HepG2 (cell line): ENCODE measurements around the gene IGLL1. TPM values are rescaled to one million over a fixed set of nuclear protein-coding genes. Genes with fewer than 3 reads are reported as not detected.

Experiments
- ATAC-seq: fragments of 200-7000 bp; cut with Tn5 transposase; 3 replicates; pipeline ENCODE4 v1.9.1; 2020; ENCODE audit warnings: mild to moderate bottlenecking, moderate library complexity
- BruUV-seq: library from RNA; stranded (reverse); fragments of 400-500 nt; replicated peaks from 2 replicates; lab custom pipeline; 2021; lab: Mats Ljungman, UMichigan
- CTCF ChIA-PET: fragments of 300-600 bp; formaldehyde crosslinking; extraction: SDS; loops from one replicate; lab custom pipeline; 2021; ENCODE audit warnings: low total read pairs, inconsistent platforms, low intra/inter-chr PET ratio; lab: Yijun Ruan, JAX
- POLR2A ChIA-PET: fragments of 350-600 bp; sonication (Branson Sonifier 250); formaldehyde crosslinking; loops from one replicate; lab custom pipeline; 2020; ENCODE audit warnings: antibody characterized with exemption, inconsistent platforms; lab: Yijun Ruan, JAX
- DNase-seq: peaks from one replicate; pipeline ENCODE4 v3.0.0-alpha.2; 2015; ENCODE audit warnings: low spot score
- FAIRE-seq: peaks from 3 replicates; lab custom pipeline; 2011; peaks lifted over from hg19 to GRCh38; lab: Jason Lieb, UNC
- H2AFZ ChIP-seq: one replicate; pipeline ENCODE4 v1.6.1; 2011; ENCODE audit warnings: low read length, inconsistent platforms
- H3K27ac ChIP-seq: fragments of 300-600 bp; 3 replicates; pipeline ENCODE4 v1.8.0; 2011; ENCODE audit warnings: mixed run types, mild to moderate bottlenecking, mixed read lengths, low read length, inconsistent platforms; ENCODE audit not compliant: insufficient read depth; ENCODE audit errors: extremely low read length
- H3K27me3 ChIP-seq, 2 experiments: fragments of 200-600 bp in 1 of 2; 2 replicates in 1 of 2; 3 replicates in 1 of 2; pipeline versions ENCODE4 v1.6.0 to v1.8.0; 2011; ENCODE audit warnings: low read length in 2 of 2, mild to moderate bottlenecking in 2 of 2, moderate library complexity in 2 of 2, inconsistent platforms in 1 of 2; ENCODE audit not compliant: insufficient read depth in 2 of 2, control insufficient read depth in 1 of 2
- H3K36me3 ChIP-seq, 2 experiments: fragments of 200-600 bp in 1 of 2; replicated peaks in 1 of 2; 2 replicates in 1 of 2; 3 replicates in 1 of 2; pipeline versions ENCODE4 v1.5.1 to v1.8.0; 2011; ENCODE audit warnings: low read length in 2 of 2, inconsistent platforms in 1 of 2; ENCODE audit not compliant: insufficient read depth in 2 of 2, control insufficient read depth in 1 of 2
- H3K4me1 ChIP-seq: 2 replicates; pipeline ENCODE4 v1.5.1; 2012; ENCODE audit warnings: low read length, inconsistent platforms; ENCODE audit not compliant: insufficient read depth
- H3K4me2 ChIP-seq: 2 replicates; pipeline ENCODE4 v1.6.0; 2011; ENCODE audit warnings: low read depth, low read length, inconsistent platforms
- H3K4me3 ChIP-seq, 3 experiments: fragments of 200-600 bp in 1 of 3; sonication (generic), shearing (Covaris generic) in 1 of 3; replicated peaks in 1 of 3; 2 replicates each; pipeline ENCODE4 v1.5.1; 2011 to 2016; ENCODE audit warnings: low read length in 3 of 3, inconsistent platforms in 2 of 3, low read depth in 2 of 3, mild to moderate bottlenecking in 2 of 3, control low read depth in 1 of 3, mixed read lengths in 1 of 3; ENCODE audit not compliant: insufficient read depth in 1 of 3
- H3K79me2 ChIP-seq: one replicate; pipeline ENCODE4 v1.6.1; 2011; ENCODE audit warnings: low read length, inconsistent platforms; ENCODE audit not compliant: insufficient read depth
- H3K9ac ChIP-seq: 2 replicates; pipeline ENCODE4 v1.6.0; 2011; ENCODE audit warnings: mild to moderate bottlenecking, low read depth, low read length, inconsistent platforms; ENCODE audit not compliant: insufficient read depth
- H3K9me3 ChIP-seq: 2 replicates; pipeline ENCODE4 v1.5.1; 2012; ENCODE audit warnings: mild to moderate bottlenecking, low read length
- H4K20me1 ChIP-seq: 2 replicates; pipeline ENCODE4 v1.6.0; 2011; ENCODE audit warnings: inconsistent platforms, mild to moderate bottlenecking, low read length, moderate library complexity; ENCODE audit not compliant: insufficient read depth
- GTF3A ChIP-seq: sonication (generic); formaldehyde crosslinking; conservative IDR thresholded peaks from 2 replicates; pipeline ENCODE4 v1.4.0; 2020; ENCODE audit warnings: mild to moderate bottlenecking, missing genetic modification reagents
- HNRNPH1 ChIP-seq: fragments of 200-400 bp; formaldehyde crosslinking; optimal IDR thresholded peaks from 2 replicates; pipeline ENCODE3; 2017; ENCODE audit warnings: mild to moderate bottlenecking, low read depth, low read length
- JUNB ChIP-seq: sonication (generic); formaldehyde crosslinking; IDR thresholded peaks from 2 replicates; pipeline ENCODE4 v1.8.0; 2022; ENCODE audit warnings: missing genetic modification reagents, mild to moderate bottlenecking, borderline replicate concordance
- POLR2AphosphoS5 ChIP-seq: IDR thresholded peaks from 2 replicates; pipeline ENCODE4 v1.6.1; 2012; ENCODE audit warnings: low read depth, low read length
- REL ChIP-seq: sonication (generic); formaldehyde crosslinking; conservative IDR thresholded peaks from 2 replicates; pipeline ENCODE4 v1.8.0; 2022; ENCODE audit warnings: mild to moderate bottlenecking, missing genetic modification reagents, moderate library complexity
- RFX3 ChIP-seq: IDR thresholded peaks from 2 replicates; pipeline ENCODE4 v1.6.1; 2016; ENCODE audit warnings: missing biosample characterization, missing genetic modification reagents
- RFXANK ChIP-seq: IDR thresholded peaks from 2 replicates; pipeline ENCODE4 v1.6.1; 2016
- STAT5B ChIP-seq: sonication (generic); formaldehyde crosslinking; IDR thresholded peaks from 2 replicates; pipeline ENCODE4 v1.4.0; 2020; ENCODE audit warnings: missing genetic modification reagents
- TCF12 ChIP-seq, 2 experiments: fragments of 450-650 bp in 1 of 2; sonication (generic) in 1 of 2; formaldehyde crosslinking in 1 of 2; IDR thresholded peaks; 2 replicates each; pipeline versions ENCODE4 v1.6.1 to v1.8.0; 2017 to 2022; ENCODE audit warnings: antibody characterized with exemption in 1 of 2, mild to moderate bottlenecking in 1 of 2, missing genetic modification reagents in 1 of 2, moderate library complexity in 1 of 2
- XRCC5 ChIP-seq: fragments of 200-400 bp; formaldehyde crosslinking; optimal IDR thresholded peaks from 2 replicates; pipeline ENCODE3; 2017; ENCODE audit warnings: mild to moderate bottlenecking, low read length
- ZNF263 ChIP-seq: sonication (generic); formaldehyde crosslinking; IDR thresholded peaks from 2 replicates; pipeline ENCODE4 v1.4.0; 2020; ENCODE audit warnings: missing genetic modification reagents
- ZNF841 ChIP-seq: sonication (generic); formaldehyde crosslinking; IDR thresholded peaks from 2 replicates; pipeline ENCODE4 v1.8.1; 2023; ENCODE audit warnings: missing genetic modification reagents, borderline replicate concordance
- WGBS: methylation state at CpG from one replicate; pipeline ENCODE4 v1.1.6; 2017; ENCODE audit warnings: low lambda C conversion rate; 5-methylcytosine and 5-hydroxymethylcytosine counted together
- in situ Hi-C: cut with HindIII; loops from 2 replicates; pipeline ENCODE4 v1.10.0; 2017; ENCODE audit warnings: low pct_unique_long_range_greater_than_20kb; ENCODE audit not compliant: extremely low pct_ligation_motif_present
- intact Hi-C: fragments of 100-400 bp; cut with micrococcal nuclease; formaldehyde crosslinking; loops from one replicate; pipeline ENCODE4 v1.10.0; 2022; ENCODE audit not compliant: unreplicated experiment
- polyA plus RNA-seq, 8 experiments: library from polyadenylated mRNA; depleted of rRNA in 3 of 8; stranded (reverse) in 7 of 8; unstranded in 1 of 8; fragments of >200 nt; fragmentation: Illumina TruSeq in 4 of 8; extraction: Trizol in 4 of 8; gene quantifications; 2 replicates each; pipeline versions ENCODE4 v1.2.1 to v1.2.3, GENCODE V29; 2011 to 2016; ENCODE audit warnings: low read depth in 4 of 8, missing spikeins in 1 of 8, mixed read lengths in 1 of 8; ENCODE audit not compliant: insufficient read depth in 1 of 8
- total RNA-seq, 5 experiments: library from RNA; depleted of rRNA; stranded (reverse); fragments of >200 nt; fragmentation: Illumina TruSeq; extraction: Trizol; gene quantifications; 2 replicates each; pipeline ENCODE4 v1.2.3, GENCODE V29; 2016; ENCODE audit warnings: low read depth in 1 of 5
- TF ChIP-seq, protein P1 (sequence below): sonication (generic); formaldehyde crosslinking; IDR thresholded peaks from 2 replicates; pipeline ENCODE4 v1.5.0; 2020; ENCODE audit warnings: mild to moderate bottlenecking, missing genetic modification reagents
- TF ChIP-seq, protein P2 (sequence below): IDR thresholded peaks from 2 replicates; pipeline ENCODE4 v1.6.1; 2018; ENCODE audit warnings: missing genetic modification reagents
- TF ChIP-seq, protein P3 (sequence below): IDR thresholded peaks from 2 replicates; pipeline ENCODE4 v1.6.1; 2016; ENCODE audit warnings: low read depth, borderline replicate concordance

The IGLL1 gene
- total and polyA plus RNA-seq, 2 of the 13 experiments (the other 11 are each of a cell fraction or from before 2014, with no cell fraction given) = not detected

DNA sequence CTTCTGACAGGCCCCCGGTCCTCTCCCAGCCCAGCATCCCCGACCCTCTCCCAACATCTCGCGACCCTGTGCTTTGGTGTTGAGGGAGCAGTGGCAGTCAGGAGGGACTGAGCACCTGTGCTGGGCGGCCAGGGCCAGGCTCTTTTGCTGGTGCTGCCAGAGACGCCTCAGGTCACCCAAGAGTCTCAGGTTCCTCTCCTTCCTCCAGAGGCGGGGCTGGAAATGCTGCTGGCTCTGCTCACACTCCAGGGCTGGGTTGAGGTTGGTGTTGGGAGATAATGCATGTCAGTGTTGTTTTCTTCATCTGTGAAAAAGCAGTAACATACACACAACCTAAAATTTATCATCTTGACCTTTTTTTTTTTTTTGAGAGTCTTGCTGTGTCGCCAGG lies 1.2 kb upstream of the IGLL1 start (continued):
- no peak for TF ChIP-seq XRCC5
- TF ChIP-seq, protein P1, sequence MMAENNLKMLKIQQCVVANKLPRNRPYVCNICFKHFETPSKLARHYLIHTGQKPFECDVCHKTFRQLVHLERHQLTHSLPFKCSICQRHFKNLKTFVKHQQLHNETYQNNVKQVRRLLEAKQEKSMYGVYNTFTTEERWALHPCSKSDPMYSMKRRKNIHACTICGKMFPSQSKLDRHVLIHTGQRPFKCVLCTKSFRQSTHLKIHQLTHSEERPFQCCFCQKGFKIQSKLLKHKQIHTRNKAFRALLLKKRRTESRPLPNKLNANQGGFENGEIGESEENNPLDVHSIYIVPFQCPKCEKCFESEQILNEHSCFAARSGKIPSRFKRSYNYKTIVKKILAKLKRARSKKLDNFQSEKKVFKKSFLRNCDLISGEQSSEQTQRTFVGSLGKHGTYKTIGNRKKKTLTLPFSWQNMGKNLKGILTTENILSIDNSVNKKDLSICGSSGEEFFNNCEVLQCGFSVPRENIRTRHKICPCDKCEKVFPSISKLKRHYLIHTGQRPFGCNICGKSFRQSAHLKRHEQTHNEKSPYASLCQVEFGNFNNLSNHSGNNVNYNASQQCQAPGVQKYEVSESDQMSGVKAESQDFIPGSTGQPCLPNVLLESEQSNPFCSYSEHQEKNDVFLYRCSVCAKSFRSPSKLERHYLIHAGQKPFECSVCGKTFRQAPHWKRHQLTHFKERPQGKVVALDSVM (CRISPR knock-in tag) = no peak
- no peak for TF ChIP-seq HNRNPH1
- TF ChIP-seq, protein P2, sequence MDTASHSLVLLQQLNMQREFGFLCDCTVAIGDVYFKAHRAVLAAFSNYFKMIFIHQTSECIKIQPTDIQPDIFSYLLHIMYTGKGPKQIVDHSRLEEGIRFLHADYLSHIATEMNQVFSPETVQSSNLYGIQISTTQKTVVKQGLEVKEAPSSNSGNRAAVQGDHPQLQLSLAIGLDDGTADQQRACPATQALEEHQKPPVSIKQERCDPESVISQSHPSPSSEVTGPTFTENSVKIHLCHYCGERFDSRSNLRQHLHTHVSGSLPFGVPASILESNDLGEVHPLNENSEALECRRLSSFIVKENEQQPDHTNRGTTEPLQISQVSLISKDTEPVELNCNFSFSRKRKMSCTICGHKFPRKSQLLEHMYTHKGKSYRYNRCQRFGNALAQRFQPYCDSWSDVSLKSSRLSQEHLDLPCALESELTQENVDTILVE = no peak
- no peak for TF ChIP-seq RFX3
- no peak for TF ChIP-seq REL (CRISPR knock-in tag)

DNA sequence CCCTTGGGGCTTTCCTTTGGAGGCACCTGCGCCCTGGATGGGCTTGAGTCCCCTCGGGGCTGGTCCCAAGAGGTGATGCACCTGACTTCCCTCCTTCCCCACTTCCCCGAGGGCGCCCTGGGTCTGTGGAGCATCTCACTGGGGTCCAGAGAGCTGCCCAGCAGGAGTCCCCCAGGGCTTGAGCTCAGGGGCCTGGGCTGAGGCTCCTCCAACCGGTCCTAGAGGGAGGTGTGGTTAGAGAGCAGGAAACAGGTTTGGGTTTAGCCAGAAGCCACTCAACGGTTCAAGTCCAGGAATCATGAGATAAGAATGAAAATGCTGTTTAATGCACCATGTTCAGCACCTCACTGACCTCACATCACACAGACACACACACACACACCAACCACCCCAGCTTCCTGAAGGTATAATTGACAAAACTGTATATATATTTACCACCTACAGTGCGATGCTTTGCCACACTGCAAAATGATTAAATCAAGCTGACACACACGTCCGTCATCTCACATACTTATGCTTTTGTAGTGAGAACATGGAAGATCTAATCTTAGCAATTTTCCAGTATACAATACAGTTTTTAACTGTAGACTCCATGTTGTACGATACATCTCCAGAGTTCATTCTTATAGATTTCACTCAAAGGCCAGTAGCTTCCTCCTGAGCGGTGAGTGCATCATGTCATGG lies 628 bp upstream of the IGLL1 start:
- peaks cover 3 to 27% of the 10 kb centered on the region in 2 experiments; a peak in 3 of 5 replicates for H3K27me3 ChIP-seq
- H3K9me3 ChIP-seq = no peaks in the 10 kb centered on the region
- H3K27ac ChIP-seq = no peak overlapping the region
- no peaks in the 10 kb centered on the region for H3K36me3 ChIP-seq
- no peaks in the 10 kb centered on the region for H3K4me1 ChIP-seq
- FAIRE-seq = no peak
- H4K20me1 ChIP-seq = no peaks in the 10 kb centered on the region
- intact Hi-C loops (no loop called here), in situ Hi-C loops (loop anchor here (10.0 to 25.0 kb wide), 2 partner anchors 93 to 186 kb away; no protein-coding TSS in a partner anchor)
- no peaks in the 10 kb centered on the region for H3K79me2 ChIP-seq
- WGBS = 49% methylated on average over 7 of the region's 11 CpGs
- no peak overlapping the region for H3K4me2 ChIP-seq
- H3K9ac ChIP-seq = no peak overlapping the region
- DNase-seq = no peak
- BruUV-seq = no TSS peak
- POLR2A ChIA-PET = no interaction called here
- no peak overlapping the region for H2AFZ ChIP-seq
- no peak overlapping the region for H3K4me3 ChIP-seq
- TF ChIP-seq RFXANK (CRISPR knock-in tag) (no peak), GTF3A (no peak), ZNF263 (CRISPR knock-in tag) (no peak), TCF12 (IDR thresholded peaks at IDR 0.05) (no peak), TCF12 (CRISPR knock-in tag; IDR thresholded peaks at IDR 0.05) (no peak), JUNB (CRISPR knock-in tag) (no peak), STAT5B (no peak), ZNF841 (CRISPR knock-in tag) (no peak), POLR2AphosphoS5 (no peak)
- TF ChIP-seq, protein P3, sequence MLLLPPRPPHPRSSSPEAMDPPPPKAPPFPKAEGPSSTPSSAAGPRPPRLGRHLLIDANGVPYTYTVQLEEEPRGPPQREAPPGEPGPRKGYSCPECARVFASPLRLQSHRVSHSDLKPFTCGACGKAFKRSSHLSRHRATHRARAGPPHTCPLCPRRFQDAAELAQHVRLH (CRISPR knock-in tag) = no peak
- TF ChIP-seq, all 625 proteins: peak for 0
- CTCF ChIA-PET = no interaction called here
- ATAC-seq = no peak
